ENCODE data around the gene PLCL2. TPM values are rescaled to one million over a fixed set of nuclear protein-coding genes. Genes with fewer than 3 reads are reported as not detected.

The PLCL2 gene
- total and polyA plus RNA-seq, 4 donors, result 1.5 to 16.5 (median 9.4) TPM

- TF ChIP-seq REST (IDR thresholded peaks at IDR 0.05), result no peak
- TF ChIP-seq GABPA (IDR thresholded peaks at IDR 0.05 in 1 of 2, conservative IDR thresholded peaks at IDR 0.05 in 1 of 2), result no peak
Measured at GRCh38 chr3:16844791-16845190, 40.0 kb upstream of the PLCL2 start (continued).

- Histone ChIP-seq H3K9me3 (ENCODE audit: control insufficient read depth in 4 of 4, low read length in 3 of 4) (no peaks in the 10 kb centered on the region), H3K27ac (ENCODE audit: low read depth in 1 of 2, low read length in 2 of 2) (no peak overlapping the region), H3K9ac (ENCODE audit: low read depth in 1 of 2, low read length in 2 of 2) (no peak overlapping the region), H3K4me3 (ENCODE audit: low read depth in 1 of 3, low read length in 3 of 3) (no peak overlapping the region), H3K36me3 (ENCODE audit: control insufficient read depth in 4 of 4, insufficient read depth in 3 of 4, low read depth in 1 of 4, low read length in 3 of 4) (no peaks in the 10 kb centered on the region), H3K27me3 (ENCODE audit: control insufficient read depth in 4 of 4, insufficient read depth in 4 of 4, low read length in 3 of 4) (no peaks in the 10 kb centered on the region), H3K4me1 (ENCODE audit: control insufficient read depth in 4 of 4, insufficient read depth in 4 of 4, low read length in 3 of 4) (peaks cover 4 to 40% (median 23%) of the 10 kb centered on the region in 4 donors)
- TF ChIP-seq GABPA (IDR thresholded peaks at IDR 0.05 in 1 of 2, conservative IDR thresholded peaks at IDR 0.05 in 1 of 2) (no peak), MAX (IDR thresholded peaks at IDR 0.05) (no peak), CTCF (IDR thresholded peaks at IDR 0.05; ENCODE audit: low read depth, low read length, missing input control) (no peak), JUND (IDR thresholded peaks at IDR 0.05) (no peak), ZBTB33 (IDR thresholded peaks at IDR 0.05) (no peak), HNF4G (IDR thresholded peaks at IDR 0.05) (no peak), FOXA2 (IDR thresholded peaks at IDR 0.05) (no peak), NR2F2 (IDR thresholded peaks at IDR 0.05) (no peak), RAD21 (IDR thresholded peaks at IDR 0.05) (no peak), YY1 (IDR thresholded peaks at IDR 0.05) (no peak), RXRA (IDR thresholded peaks at IDR 0.05) (peak; percentile 79 to 95), EGR1 (IDR thresholded peaks at IDR 0.05; ENCODE audit: low read depth in 2 of 2) (no peak), HNF4A (conservative IDR thresholded peaks at IDR 0.05) (peak in 1 of 2 donors; percentile 35), ATF3 (IDR thresholded peaks at IDR 0.05) (no peak), FOXA1 (IDR thresholded peaks at IDR 0.05) (no peak), SP1 (IDR thresholded peaks at IDR 0.05) (peak; percentile 31), TAF1 (conservative IDR thresholded peaks at IDR 0.05) (no peak), REST (IDR thresholded peaks at IDR 0.05) (no peak)
- DNase-seq (ENCODE audit: low spot score), result no peak
- 88% methylated on average over 5 of the region's 5 CpGs for WGBS
Measured at GRCh38 chr3:16846373-16847080, 38.2 kb upstream of the PLCL2 start.
